22Rv1 (cell line): ENCODE measurements around the gene COPG2.

Experiments
- H3K27ac ChIP-seq: fragments of 450-650 bp; 2 replicates; pipeline ENCODE4 v1.5.1; 2017
- CTCF ChIP-seq: fragments of 450-650 bp; IDR thresholded peaks from 2 replicates; pipeline ENCODE4 v1.5.1; 2017; ENCODE audit warnings: mild to moderate bottlenecking
- ZFX ChIP-seq: fragments of 450-650 bp; IDR thresholded peaks from 2 replicates; pipeline ENCODE4 v1.6.1; 2017; ENCODE audit warnings: antibody characterized with exemption, borderline replicate concordance

COPG2 gene

GRCh38 chr7:130672146-130672545, 3.6 kb upstream of the COPG2 start:
- no peak overlapping the region for H3K27ac ChIP-seq
- no peak for TF ChIP-seq CTCF

GRCh38 chr7:130669085-130669700, 645 bp upstream of the COPG2 start:
- H3K27ac ChIP-seq: peak overlapping the region; percentile 75
- no peak for TF ChIP-seq CTCF
- no peak for TF ChIP-seq ZFX

- peak overlapping the region; percentile 75 for H3K27ac ChIP-seq
- no peak for TF ChIP-seq CTCF
- no peak for TF ChIP-seq ZFX
Measured at GRCh38 chr7:130667593-130668257, 823 bp downstream of the COPG2 start.

- no peak overlapping the region for H3K27ac ChIP-seq
- no peak for TF ChIP-seq ZFX
- no peak for TF ChIP-seq CTCF
Measured at GRCh38 chr7:130662426-130662825, 6.1 kb downstream of the COPG2 start.

- no peak for TF ChIP-seq CTCF
- no peak overlapping the region for H3K27ac ChIP-seq
Measured at GRCh38 chr7:130655286-130655685, 13.3 kb downstream of the COPG2 start.

- no peak overlapping the region for H3K27ac ChIP-seq
Measured at GRCh38 chr7:130654850-130655249, 13.7 kb downstream of the COPG2 start.

More at GRCh38 chr7:130654850-130655249, 13.7 kb downstream of the COPG2 start:
- TF ChIP-seq CTCF (no peak), ZFX (no peak)
